ENCODE data around the gene NACC2. TPM values are rescaled to one million over a fixed set of nuclear protein-coding genes. Genes with fewer than 3 reads are reported as not detected.

Gene NACC2
- total and polyA plus RNA-seq, 2 of the 8 experiments (the other 6 are each of a cell fraction or from before 2014, with no cell fraction given): 8.3 to 14.0 TPM

- Histone ChIP-seq H2BK15ac (ENCODE audit: low read length) (no peak overlapping the region), H3K9ac (replicated peaks in 1 of 4; ENCODE audit: extremely low read depth in 1 of 4, low read depth in 3 of 4, low read length in 3 of 4) (no peak overlapping the region), H4K20me1 (replicated peaks in 1 of 2; ENCODE audit: control insufficient read depth in 1 of 2, insufficient read depth in 2 of 2, low read length in 2 of 2) (peaks cover 0 to 9% of the 10 kb centered on the region in 2 experiments), H3K23me2 (ENCODE audit: low read depth, low read length) (no peaks in the 10 kb centered on the region; the same call in 1 of the 2 replicates), H3K18ac (ENCODE audit: extremely low read depth, low read length) (no peak overlapping the region), H4K5ac (ENCODE audit: insufficient read length, low read depth, low read length) (no peak overlapping the region), H3K14ac (ENCODE audit: insufficient read length) (no peak overlapping the region), H3K79me2 (ENCODE audit: control insufficient read depth in 1 of 2, insufficient read depth in 2 of 2, low read length in 2 of 2) (no peaks in the 10 kb centered on the region), H2BK12ac (ENCODE audit: low read depth, low read length) (no peak overlapping the region), H3K4me2 (ENCODE audit: insufficient read depth in 1 of 2, low read depth in 2 of 2, low read length in 2 of 2) (no peak overlapping the region), H3K56ac (replicated peaks; ENCODE audit: insufficient read length, low read depth, low read length) (no peak overlapping the region), H2BK5ac (ENCODE audit: low read depth, low read length) (no peak overlapping the region), H3K23ac (ENCODE audit: insufficient read length) (no peak overlapping the region), H3K27me3 (replicated peaks in 1 of 4; ENCODE audit: control insufficient read depth in 3 of 4, extremely low read depth in 1 of 4, insufficient read depth in 3 of 4, low read length in 3 of 4) (no peaks in the 10 kb centered on the region), H3K27ac (ENCODE audit: low read depth, low read length) (no peak overlapping the region), H3K9me3 (ENCODE audit: insufficient read depth in 2 of 2, low read depth in 1 of 2, low read length in 1 of 2) (no peaks in the 10 kb centered on the region), H2AK5ac (ENCODE audit: low read depth, low read length) (no peak overlapping the region), H3K4me3 (ENCODE audit: extremely low read depth in 1 of 4, insufficient read depth in 2 of 4, low read depth in 3 of 4, low read length in 4 of 4) (no peak overlapping the region), H3K4me1 (replicated peaks in 1 of 4; ENCODE audit: control insufficient read depth in 3 of 4, insufficient read depth in 4 of 4, low read length in 3 of 4) (peaks cover 0 to 8% (median 4%) of the 10 kb centered on the region in 4 experiments; a peak in 6 of 7 replicates), H3K4ac (replicated peaks; ENCODE audit: insufficient read length, low read depth, low read length) (no peak overlapping the region), H3K79me1 (ENCODE audit: low read depth, low read length) (no peaks in the 10 kb centered on the region), H4K91ac (replicated peaks; ENCODE audit: insufficient read length, low read length) (no peak overlapping the region), H4K8ac (ENCODE audit: extremely low read depth, insufficient read depth, low read length) (no peak overlapping the region), H2BK120ac (replicated peaks; ENCODE audit: low read depth, low read length) (no peak overlapping the region), H2BK20ac (ENCODE audit: low read length) (no peak overlapping the region), H3K36me3 (ENCODE audit: control insufficient read depth in 2 of 4, insufficient read depth in 4 of 4, low read length in 3 of 4) (no peaks in the 10 kb centered on the region), H2AFZ (ENCODE audit: low read length) (no peak overlapping the region)
- ChIA-PET CTCF (ENCODE audit: partially characterized antibody) (interaction anchor here (1.5 to 5.8 kb wide), 2 partner anchors 147 to 151 kb away, joined by 5 to 98 read pairs; no protein-coding TSS in a partner anchor), POLR2A (ENCODE audit: partially characterized antibody) (interaction anchor here (1.4 kb wide), 1 partner anchor 140 kb away, joined by 4 read pairs; no protein-coding TSS in a partner anchor)
- DNase-seq (ENCODE audit: low read depth in 1 of 2, low spot score in 2 of 2) (no peak), FAIRE-seq (no peak)
- WGBS, 2 experiments (ENCODE audit: extremely low coverage in 1 of 2, insufficient coverage in 1 of 2, insufficient read length in 1 of 2, insufficient replicate concordance in 2 of 2, low coverage in 1 of 2, low lambda C conversion rate in 2 of 2, missing lambda C conversion rate in 1 of 2): 75% methylated on average over 18 of the region's 18 CpGs; no CpG with 5 or more reads in 1 of the 2 experiments
- no peak for TF ChIP-seq SUZ12 (IDR thresholded peaks at IDR 0.05; ENCODE audit: low read length)
- no peak for TF ChIP-seq CTCF (IDR thresholded peaks at IDR 0.05; ENCODE audit: control extremely low read depth in 1 of 3, insufficient read depth in 1 of 3, low read depth in 1 of 3, low read length in 3 of 3)
- no peak for TF ChIP-seq JUND (IDR thresholded peaks at IDR 0.05; ENCODE audit: low read length)
- TF ChIP-seq KDM4A (IDR thresholded peaks at IDR 0.05; ENCODE audit: low read depth, low read length, severe bottlenecking): no peak
- no peak for TF ChIP-seq EP300 (IDR thresholded peaks at IDR 0.05; ENCODE audit: borderline replicate concordance in 1 of 2, low read depth in 2 of 2, low read length in 2 of 2)
- TF ChIP-seq RAD21 (IDR thresholded peaks at IDR 0.05 in 1 of 2, conservative IDR thresholded peaks at IDR 0.05 in 1 of 2; ENCODE audit: low read depth in 2 of 2, low read length in 2 of 2): no peak
- no peak for TF ChIP-seq POLR2A (IDR thresholded peaks at IDR 0.05; ENCODE audit: control extremely low read depth in 1 of 2, low read depth in 2 of 2, low read length in 2 of 2)
- TF ChIP-seq HDAC6 (IDR thresholded peaks at IDR 0.05; ENCODE audit: low read depth, low read length): no peak
- TF ChIP-seq CEBPB (IDR thresholded peaks at IDR 0.05; ENCODE audit: low read depth, low read length): no peak
Observed at GRCh38 chr9:135971111-135971766, 123.8 kb downstream of the NACC2 start.
